ENCODE data around the gene IFI27. TPM values are rescaled to one million over a fixed set of nuclear protein-coding genes. Genes with fewer than 3 reads are reported as not detected.

The IFI27 gene
- total RNA-seq, 1 donor from 2014 or later = 15.5 TPM

DNA sequence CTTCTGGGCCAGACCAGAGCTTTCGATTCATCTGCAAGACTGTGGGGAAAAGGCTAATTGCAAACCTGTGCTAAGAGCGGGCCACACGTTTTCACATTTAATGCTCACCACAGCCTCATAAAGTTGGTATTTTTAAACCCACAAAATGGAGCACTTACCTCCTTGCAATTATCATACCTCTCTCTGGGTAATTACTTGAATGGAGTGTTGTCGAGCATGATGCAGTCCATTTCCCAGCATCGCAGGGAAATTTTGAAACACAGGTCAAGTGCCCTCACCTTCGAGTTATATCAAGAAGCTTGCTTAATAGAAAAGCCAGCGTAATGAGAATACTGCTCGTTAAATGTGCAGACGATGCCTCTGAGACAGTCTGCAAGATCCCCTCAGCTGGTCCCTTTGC lies 27.7 kb downstream of the IFI27 start:
- Mint-ChIP-seq H3K27ac (no peak overlapping the region), H3K4me1 (ENCODE audit: unreplicated experiment) (no peaks in the 10 kb centered on the region), H3K9me3 (no peaks in the 10 kb centered on the region), H3K4me3 (no peak overlapping the region), H3K36me3 (no peaks in the 10 kb centered on the region), H3K27me3 (peaks cover 16% of the 10 kb centered on the region)
- DNase-seq (ENCODE audit: extremely low spot score, unreplicated experiment) = no peak
- no peak for TF ChIP-seq CTCF (conservative IDR thresholded peaks at IDR 0.05)

DNA sequence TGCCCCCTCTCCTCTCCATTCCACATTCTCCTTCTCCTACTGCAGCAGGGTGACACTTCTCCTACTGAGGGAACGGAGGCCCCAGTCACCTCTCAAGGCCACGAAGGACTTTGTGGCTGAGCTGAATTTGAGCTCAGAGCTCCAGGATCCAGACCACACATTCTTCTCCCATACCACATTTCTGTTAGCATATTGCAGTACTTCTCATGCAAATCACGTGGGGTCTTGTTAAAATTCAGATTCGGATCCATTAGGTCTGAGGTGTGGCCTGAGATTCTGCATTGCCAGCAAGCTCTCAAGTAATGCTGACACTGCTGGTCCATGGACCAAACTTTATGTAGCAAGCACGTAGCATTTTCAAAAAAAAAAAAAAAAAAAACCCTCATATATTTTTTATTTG lies 28.5 kb downstream of the IFI27 start:
- Mint-ChIP-seq H3K27ac (no peak overlapping the region), H3K27me3 (peaks cover 16% of the 10 kb centered on the region), H3K4me3 (no peak overlapping the region), H3K4me1 (ENCODE audit: unreplicated experiment) (no peaks in the 10 kb centered on the region), H3K36me3 (no peaks in the 10 kb centered on the region), H3K9me3 (no peaks in the 10 kb centered on the region)
- no peak for TF ChIP-seq CTCF (conservative IDR thresholded peaks at IDR 0.05)
- DNase-seq (ENCODE audit: extremely low spot score, unreplicated experiment) = no peak

DNA sequence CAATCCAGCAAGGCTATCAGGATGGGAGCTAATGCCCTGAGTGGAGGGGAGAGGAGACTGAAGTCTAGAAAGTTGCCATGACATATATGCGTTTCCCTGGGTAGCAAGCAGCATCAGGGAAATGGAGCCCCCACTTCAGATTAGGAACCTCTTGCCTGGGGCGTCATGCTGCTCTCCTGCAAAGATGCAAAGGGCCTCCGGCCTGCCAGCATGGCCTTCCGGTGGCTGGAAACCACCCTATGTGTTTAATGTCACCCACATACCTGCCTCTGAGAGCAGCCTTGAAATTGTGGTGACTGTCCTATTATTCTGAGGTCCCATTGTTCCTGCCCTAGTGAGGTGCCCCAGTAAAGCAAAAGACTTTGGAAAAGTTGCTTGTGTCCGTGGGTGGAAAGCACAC lies 28.9 kb downstream of the IFI27 start:
- Mint-ChIP-seq H3K9me3 (no peaks in the 10 kb centered on the region), H3K36me3 (no peaks in the 10 kb centered on the region), H3K4me1 (ENCODE audit: unreplicated experiment) (no peaks in the 10 kb centered on the region), H3K4me3 (no peak overlapping the region), H3K27me3 (peaks cover 16% of the 10 kb centered on the region), H3K27ac (no peak overlapping the region)
- no peak for DNase-seq (ENCODE audit: extremely low spot score, unreplicated experiment)
- no peak for TF ChIP-seq CTCF (conservative IDR thresholded peaks at IDR 0.05)

DNA sequence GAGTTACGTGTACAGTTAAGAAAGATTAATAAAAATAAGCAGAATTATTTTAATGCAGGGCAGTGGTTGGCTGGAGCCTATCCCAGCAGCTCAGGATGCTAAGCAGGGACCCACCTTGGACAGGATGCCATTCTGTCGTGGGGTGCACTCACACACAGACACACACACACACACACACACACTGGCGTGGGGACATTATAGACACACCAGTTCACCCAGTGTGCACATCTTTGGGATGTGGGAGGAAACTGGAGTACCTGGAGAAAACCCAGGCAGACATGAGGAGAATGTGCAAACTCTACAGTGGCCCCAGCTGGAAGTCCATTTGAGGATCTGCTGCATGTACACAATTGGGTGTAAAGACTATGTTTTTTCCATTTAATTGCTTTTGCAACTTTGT lies 31.7 kb downstream of the IFI27 start:
- TF ChIP-seq CTCF (conservative IDR thresholded peaks at IDR 0.05) = no peak
- no peak for DNase-seq (ENCODE audit: extremely low spot score, unreplicated experiment)
- H3K27me3 Mint-ChIP-seq = peaks cover 3% of the 10 kb centered on the region
- H3K4me1 Mint-ChIP-seq (ENCODE audit: unreplicated experiment) = no peaks in the 10 kb centered on the region
- no peaks in the 10 kb centered on the region for H3K9me3 Mint-ChIP-seq
- H3K36me3 Mint-ChIP-seq = no peaks in the 10 kb centered on the region
- H3K4me3 Mint-ChIP-seq = no peak overlapping the region
- H3K27ac Mint-ChIP-seq = no peak overlapping the region

DNA sequence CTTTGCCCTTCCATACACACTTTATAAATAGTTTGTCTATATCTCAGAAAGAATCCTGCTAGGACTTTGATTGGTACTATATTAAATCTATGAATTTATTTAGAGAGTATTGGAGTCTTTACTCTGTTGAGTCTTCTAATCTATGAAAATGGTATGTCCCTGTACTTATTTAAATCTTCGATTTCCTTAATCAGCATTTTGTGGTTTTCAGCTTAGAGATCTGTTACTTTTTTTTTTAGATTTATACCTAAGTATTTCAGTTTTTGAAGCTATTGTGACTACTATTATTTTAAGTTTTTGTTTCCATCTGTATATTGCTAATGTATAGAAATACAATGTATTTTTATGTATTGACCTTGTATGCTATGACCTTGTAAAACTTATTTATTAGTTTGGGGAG lies 32.3 kb downstream of the IFI27 start:
- DNase-seq (ENCODE audit: extremely low spot score, unreplicated experiment) = no peak

More for the DNA sequence above, 32.3 kb downstream of the IFI27 start:
- H3K36me3 Mint-ChIP-seq = no peaks in the 10 kb centered on the region
- H3K27ac Mint-ChIP-seq = no peak overlapping the region
- H3K4me1 Mint-ChIP-seq (ENCODE audit: unreplicated experiment) = no peaks in the 10 kb centered on the region
- no peaks in the 10 kb centered on the region for H3K9me3 Mint-ChIP-seq
- peaks cover 7% of the 10 kb centered on the region for H3K27me3 Mint-ChIP-seq
- no peak overlapping the region for H3K4me3 Mint-ChIP-seq
- TF ChIP-seq CTCF (conservative IDR thresholded peaks at IDR 0.05) = no peak

Data from type B pancreatic cell (in vitro differentiated cells).